ENCODE results near the gene MEIG1.
"Not testable (repeated sequence)": the region's sequence is repeated elsewhere in the genome, so short reads cannot be mapped to it uniquely, and the experiment has no call there.

The MEIG1 gene

GRCh38 chr10:14967897-14968296, 8.7 kb downstream of the MEIG1 start:
- no peak overlapping the region for H3K4me3 ChIP-seq (ENCODE audit: low read depth, low read length)
- no peak for TF ChIP-seq CTCF (IDR thresholded peaks at IDR 0.05; ENCODE audit: low read depth, low read length)

- peak; percentile 53 for TF ChIP-seq CTCF (IDR thresholded peaks at IDR 0.05; ENCODE audit: low read depth, low read length)
- H3K4me3 ChIP-seq (ENCODE audit: low read depth, low read length): no peak overlapping the region
Measured at GRCh38 chr10:14971867-14972448, 12.8 kb downstream of the MEIG1 start.

GRCh38 chr10:14974153-14974998, 15.2 kb downstream of the MEIG1 start:
- H3K4me3 ChIP-seq (ENCODE audit: low read depth, low read length): not testable (repeated sequence)

- no peak overlapping the region for H3K4me3 ChIP-seq (ENCODE audit: low read depth, low read length)
- no peak for TF ChIP-seq CTCF (IDR thresholded peaks at IDR 0.05; ENCODE audit: low read depth, low read length)
Measured at GRCh38 chr10:14975672-14976273, 16.6 kb downstream of the MEIG1 start.

GRCh38 chr10:14982744-14983143, 23.6 kb downstream of the MEIG1 start:
- H3K4me3 ChIP-seq (ENCODE audit: low read depth, low read length): no peak overlapping the region
- no peak for TF ChIP-seq CTCF (IDR thresholded peaks at IDR 0.05; ENCODE audit: low read depth, low read length)

- not testable (repeated sequence) for H3K4me3 ChIP-seq (ENCODE audit: low read depth, low read length)
Measured at GRCh38 chr10:14989552-14989951, 30.4 kb downstream of the MEIG1 start.

- H3K4me3 ChIP-seq (ENCODE audit: low read depth, low read length): not testable (repeated sequence)
Measured at GRCh38 chr10:14991035-14991749, 32.0 kb downstream of the MEIG1 start.

GRCh38 chr10:14992336-14992735, 33.1 kb downstream of the MEIG1 start:
- H3K4me3 ChIP-seq (ENCODE audit: low read depth, low read length): not testable (repeated sequence)

GRCh38 chr10:14993500-14994455, 34.6 kb downstream of the MEIG1 start:
- not testable (repeated sequence) for H3K4me3 ChIP-seq (ENCODE audit: low read depth, low read length)
